GM19035 (cell line): ENCODE results near the gene LRRC74B.

ENCODE experiments used
- ATAC-seq: cut with Tn5 transposase; IDR thresholded peaks from one replicate; pipeline ENCODE4 v1.9.1; 2021; ENCODE audit not compliant: unreplicated experiment

LRRC74B gene

DNA sequence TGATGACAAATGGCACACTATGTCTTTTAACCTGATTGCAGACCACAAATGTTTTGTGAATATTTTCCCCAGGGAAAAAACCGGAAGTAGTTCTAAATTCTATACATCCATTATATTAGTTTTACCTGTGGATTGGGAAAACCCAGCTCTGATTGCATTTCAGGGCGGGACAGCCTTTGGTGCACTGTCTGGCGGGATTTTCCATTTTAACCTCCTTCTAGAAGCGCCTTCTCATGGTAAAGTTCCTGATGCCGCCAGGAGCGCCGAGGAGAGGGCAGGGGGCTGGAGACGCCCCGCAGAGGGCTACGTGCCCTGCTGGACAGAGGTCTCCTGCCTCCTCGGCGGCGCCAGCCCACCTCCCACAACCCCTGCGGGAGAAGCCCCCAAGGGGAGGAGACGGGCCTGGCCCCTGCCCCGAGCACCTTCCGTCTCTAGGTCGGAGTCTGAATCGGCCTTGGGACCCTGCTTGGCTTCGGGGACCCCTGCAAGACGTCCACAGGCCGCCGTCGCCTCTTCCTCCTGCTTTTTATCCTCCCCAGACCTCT is 32.0 kb upstream of the LRRC74B start:
- ATAC-seq, result peak; percentile 19

DNA sequence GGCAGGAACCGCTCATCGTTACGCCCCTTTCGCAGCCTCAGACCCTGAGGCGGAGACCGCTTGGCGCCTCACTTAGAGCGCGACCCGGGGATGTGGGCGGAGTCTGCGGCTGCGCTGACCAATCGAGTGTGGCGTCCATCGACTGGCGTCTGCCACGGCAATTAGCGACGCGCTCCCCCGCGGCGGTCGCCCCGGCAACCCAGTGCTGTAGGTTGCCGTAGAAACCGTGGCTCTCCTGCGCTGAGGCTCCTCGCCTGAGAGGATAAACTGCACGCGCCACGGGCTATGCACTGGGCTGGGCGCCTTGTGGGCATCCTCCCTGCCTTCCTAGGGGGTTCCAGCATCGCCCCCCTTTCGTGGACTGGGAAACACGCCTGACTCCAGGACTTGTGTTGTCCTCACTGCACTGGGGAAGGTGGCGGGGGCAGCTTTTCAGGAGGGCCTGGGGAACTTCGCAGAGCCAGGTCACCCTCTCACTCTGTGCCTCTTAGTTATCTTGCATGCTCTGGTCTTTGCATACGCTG is 31.5 kb upstream of the LRRC74B start:
- peak; percentile 87 for ATAC-seq

GRCh38 chr22:21014726-21015465 is 30.9 kb upstream of the LRRC74B start, which contains the start of gene P2RX6:
Gene P2RX6 (plus strand): TSS chr22:21015165. CDS start chr22:21015175, 10 bp downstream.
- ATAC-seq, result no peak

- no peak for ATAC-seq
Measured at GRCh38 chr22:21015466-21016006, 30.2 kb upstream of the LRRC74B start.

DNA sequence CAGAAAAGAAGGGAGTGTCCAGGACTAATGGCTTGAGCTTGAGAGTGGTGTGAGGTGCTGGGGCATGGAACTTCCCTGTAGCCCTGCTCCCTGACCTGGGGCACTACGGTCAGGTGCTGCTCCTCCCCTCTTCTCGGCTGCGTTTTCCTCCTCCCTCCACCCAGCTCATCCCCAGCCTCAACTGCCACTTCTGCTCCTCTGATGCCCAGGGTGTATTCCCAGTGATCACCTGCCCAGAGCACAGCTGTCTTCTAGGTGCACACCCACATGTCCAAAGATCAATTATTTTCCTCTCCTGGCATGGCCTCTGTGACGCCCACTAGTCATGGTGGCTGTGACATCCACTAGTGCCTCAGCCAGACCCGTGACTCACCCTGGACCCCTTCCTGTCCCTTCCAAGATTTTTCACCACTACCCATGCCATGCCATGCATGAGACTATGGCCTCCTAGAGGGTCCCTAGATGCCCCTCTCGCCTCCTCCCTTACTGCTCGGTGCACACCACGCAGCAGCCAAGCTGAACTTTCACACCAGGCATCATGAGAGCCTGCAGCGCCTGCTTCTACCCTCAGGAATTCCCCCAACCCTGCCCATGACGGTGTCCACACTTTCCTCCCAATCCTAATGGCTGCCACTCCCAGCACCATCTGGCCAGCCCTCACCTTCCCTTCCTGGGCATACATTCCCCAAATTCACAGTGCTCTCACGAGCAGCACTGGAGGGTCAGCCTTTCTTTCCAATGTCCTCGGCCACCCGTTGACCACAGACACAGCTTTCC is 28.9 kb upstream of the LRRC74B start:
- no peak for ATAC-seq

- ATAC-seq, result no peak
Measured at GRCh38 chr22:21018314-21018713, 27.4 kb upstream of the LRRC74B start.

- no peak for ATAC-seq
Measured at GRCh38 chr22:21020802-21021429, 24.8 kb upstream of the LRRC74B start.

GRCh38 chr22:21022507-21022906 is 23.2 kb upstream of the LRRC74B start:
- ATAC-seq, result no peak

DNA sequence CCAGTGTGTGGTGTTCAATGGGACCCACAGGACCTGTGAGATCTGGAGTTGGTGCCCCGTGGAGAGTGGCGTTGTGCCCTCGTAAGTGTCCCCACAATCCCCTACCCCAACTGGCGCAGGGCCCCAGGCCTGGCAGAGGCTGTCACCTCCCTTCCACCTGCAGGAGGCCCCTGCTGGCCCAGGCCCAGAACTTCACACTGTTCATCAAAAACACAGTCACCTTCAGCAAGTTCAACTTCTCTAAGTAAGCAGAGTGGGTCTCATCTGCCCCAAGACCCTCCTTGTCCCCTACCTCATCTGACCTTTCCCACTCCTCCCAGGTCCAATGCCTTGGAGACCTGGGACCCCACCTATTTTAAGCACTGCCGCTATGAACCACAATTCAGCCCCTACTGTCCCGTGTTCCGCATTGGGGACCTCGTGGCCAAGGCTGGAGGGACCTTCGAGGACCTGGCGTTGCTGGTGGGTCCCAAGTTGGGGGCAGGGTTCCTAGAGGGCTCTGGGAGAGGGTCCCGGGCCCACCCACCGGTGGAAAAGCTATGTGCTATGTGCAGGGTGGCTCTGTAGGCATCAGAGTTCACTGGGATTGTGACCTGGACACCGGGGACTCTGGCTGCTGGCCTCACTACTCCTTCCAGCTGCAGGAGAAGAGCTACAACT is 22.7 kb upstream of the LRRC74B start:
- no peak for ATAC-seq

- no peak for ATAC-seq
Measured at GRCh38 chr22:21025266-21025665, 20.5 kb upstream of the LRRC74B start.

- ATAC-seq, result no peak
Measured at GRCh38 chr22:21025763-21026755, 19.7 kb upstream of the LRRC74B start.

DNA sequence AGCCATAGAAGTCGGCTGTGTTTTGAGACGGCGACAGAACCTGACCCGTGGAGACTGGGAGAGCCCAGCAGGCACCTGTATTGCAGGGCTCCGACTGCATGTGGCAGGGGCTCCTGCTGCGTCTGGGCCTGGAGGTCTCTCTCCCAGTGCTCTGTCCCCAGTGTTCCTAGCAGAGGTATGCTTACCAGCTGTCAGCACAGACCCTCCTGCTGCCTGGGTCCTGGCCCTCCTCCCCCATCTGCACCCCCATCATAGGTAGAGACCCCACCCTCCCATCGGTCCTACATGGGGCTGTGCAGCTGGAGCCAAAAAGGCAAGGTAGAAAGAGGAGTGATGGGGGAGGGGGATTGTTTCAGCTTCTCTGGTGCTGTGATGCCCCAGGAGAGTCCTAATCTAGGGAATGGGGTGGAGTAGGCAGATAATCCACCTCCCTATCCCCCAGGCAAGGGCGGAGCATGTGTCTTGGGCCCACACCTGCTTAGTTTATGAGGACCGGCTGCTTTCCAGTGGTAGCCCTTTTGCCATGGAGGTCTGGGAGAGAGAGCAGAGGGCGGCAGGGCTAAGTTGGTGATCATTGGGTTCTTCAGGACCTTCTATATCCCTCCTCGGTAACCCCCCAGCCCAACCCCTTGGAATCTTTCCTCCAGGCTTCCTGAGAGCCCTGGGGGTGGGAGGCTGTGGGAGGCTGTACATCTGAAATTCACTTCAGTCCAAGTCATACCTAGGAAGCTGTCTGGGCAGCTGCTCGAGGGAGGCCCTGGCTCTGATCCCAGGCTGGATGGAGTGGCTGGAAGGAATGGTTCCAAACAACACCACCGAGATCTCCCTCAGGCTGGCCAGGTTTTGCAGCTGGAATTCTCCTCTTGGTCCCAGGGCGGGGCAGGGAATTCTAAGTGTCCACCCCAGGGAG is 18.7 kb upstream of the LRRC74B start:
- no peak for ATAC-seq

- ATAC-seq, result no peak
Measured at GRCh38 chr22:21028277-21029251, 17.2 kb upstream of the LRRC74B start.

DNA sequence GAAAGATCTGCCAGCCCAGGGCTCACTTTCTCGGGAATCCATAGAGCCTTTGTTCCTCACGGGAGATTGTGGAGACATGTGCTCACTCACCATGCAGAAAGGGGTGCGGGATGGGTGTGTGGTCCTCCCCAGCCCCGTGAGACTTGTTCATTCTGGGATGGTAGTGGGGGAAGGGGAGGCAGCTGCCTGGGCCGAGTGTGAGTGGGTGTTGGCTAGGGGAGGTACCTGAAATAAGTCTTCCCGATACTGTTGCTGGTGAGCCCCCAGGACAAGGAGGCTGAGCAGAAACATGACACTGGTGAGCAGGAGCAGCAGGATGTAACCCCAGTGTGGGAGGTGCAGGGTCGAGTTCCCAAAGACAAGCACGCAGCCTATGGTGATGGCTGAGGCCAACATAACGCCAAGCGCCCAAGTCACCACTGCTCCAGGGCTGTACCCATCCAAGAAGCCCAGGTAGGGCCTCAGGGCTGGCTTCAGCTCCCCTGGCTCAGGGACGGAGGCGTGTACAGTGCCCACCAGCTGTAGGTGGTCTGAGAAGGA is 16.2 kb upstream of the LRRC74B start:
- ATAC-seq, result no peak

- no peak for ATAC-seq
Measured at GRCh38 chr22:21030032-21030431, 15.7 kb upstream of the LRRC74B start.

DNA sequence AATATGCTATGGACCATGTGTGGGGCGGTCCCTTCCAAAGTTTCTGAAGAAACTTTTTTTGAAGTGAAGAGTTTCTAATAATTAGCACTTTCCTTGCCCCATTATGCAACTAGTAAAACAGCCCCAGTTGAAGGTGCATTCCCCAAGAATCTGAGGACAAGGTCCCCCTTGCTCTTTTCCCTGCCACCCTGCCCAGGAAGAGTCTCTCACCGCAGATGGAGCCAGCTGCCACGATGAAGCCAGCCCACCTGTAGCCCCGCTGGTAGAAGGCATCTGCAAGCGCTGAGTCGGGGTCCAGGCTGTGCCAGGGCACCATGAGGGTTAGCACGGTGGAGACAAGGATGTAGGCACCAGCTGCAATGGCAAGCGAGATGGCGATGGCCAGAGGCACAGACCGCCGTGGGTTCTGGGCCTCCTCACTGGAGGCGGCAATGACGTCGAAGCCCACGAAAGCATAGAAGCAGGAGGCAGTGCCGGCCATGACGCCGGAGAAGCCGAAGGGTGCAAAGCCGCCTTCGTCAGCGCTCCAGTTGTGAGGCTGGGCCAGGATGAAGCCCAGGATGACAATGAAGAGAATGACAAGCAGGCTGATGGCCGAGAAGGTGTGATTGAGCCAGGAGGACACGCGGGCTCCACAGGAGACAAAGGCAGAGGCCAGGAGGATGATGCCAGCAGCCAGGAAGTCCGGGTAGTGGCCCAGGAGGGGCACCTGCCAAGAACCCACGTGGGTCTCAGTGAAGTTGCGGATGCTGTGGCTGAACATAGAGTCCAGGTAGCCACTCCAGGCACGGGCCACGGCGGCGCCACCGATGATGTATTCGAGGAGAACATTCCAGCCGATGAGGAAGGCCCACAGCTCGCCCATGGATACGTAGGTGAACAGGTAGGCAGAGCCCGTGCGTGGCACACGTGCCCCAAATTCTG is 14.9 kb upstream of the LRRC74B start:
- no peak for ATAC-seq
